Parathyroid adenoma (tissue), 2 donors: ENCODE results near the gene KLHL3.

Experiments
- H2AFZ ChIP-seq: fragments of 300-600 bp; sonication (generic); one replicate; pipeline ENCODE4 v1.7.0; 2017; ENCODE audit warnings: antibody characterized with exemption, mild to moderate bottlenecking
- H3K27ac ChIP-seq: fragments of 300-600 bp; sonication (generic); one replicate; pipeline ENCODE4 v1.7.0; 2017
- H3K27me3 ChIP-seq: fragments of 300-600 bp; sonication (generic); one replicate; pipeline ENCODE4 v1.7.0; 2017; ENCODE audit warnings: low read length; ENCODE audit not compliant: control insufficient read depth, insufficient read depth
- H3K36me3 ChIP-seq: fragments of 300-600 bp; sonication (generic); one replicate; pipeline ENCODE4 v1.7.0; 2017; ENCODE audit warnings: low read length; ENCODE audit not compliant: control insufficient read depth, insufficient read depth
- H3K4me1 ChIP-seq: fragments of 300-600 bp; sonication (generic); one replicate; pipeline ENCODE4 v1.7.0; 2017; ENCODE audit warnings: control low read depth
- H3K4me2 ChIP-seq: fragments of 300-600 bp; sonication (generic); one replicate; pipeline ENCODE4 v1.7.0; 2017; ENCODE audit warnings: low read length
- H3K4me3 ChIP-seq: fragments of 300-600 bp; sonication (generic); one replicate; pipeline ENCODE4 v1.7.0; 2017; ENCODE audit warnings: low read depth, low read length
- H3K79me2 ChIP-seq: fragments of 300-600 bp; sonication (generic); one replicate; pipeline ENCODE4 v1.7.0; 2017; ENCODE audit warnings: control low read depth
- H3K9ac ChIP-seq: fragments of 300-600 bp; sonication (generic); one replicate; pipeline ENCODE4 v1.7.0; 2017; ENCODE audit warnings: mild to moderate bottlenecking
- H3K9me3 ChIP-seq: fragments of 300-600 bp; sonication (generic); one replicate; pipeline ENCODE4 v1.7.0; 2017; ENCODE audit warnings: low read length; ENCODE audit not compliant: control insufficient read depth
- CTCF ChIP-seq: fragments of 300-600 bp; sonication (generic); IDR thresholded peaks from one replicate; pipeline ENCODE4 v1.7.0; 2017; ENCODE audit warnings: antibody characterized with exemption, mild to moderate bottlenecking
- donor health status: primary hyperparathyroidism.

Gene KLHL3

GRCh38 chr5:137589185-137589584, 146.7 kb downstream of the KLHL3 start:
- H2AFZ ChIP-seq = no peak overlapping the region
- H3K27me3 ChIP-seq = no peaks in the 10 kb centered on the region
- no peak overlapping the region for H3K9ac ChIP-seq
- H3K4me1 ChIP-seq = no peaks in the 10 kb centered on the region
- H3K4me3 ChIP-seq = no peak overlapping the region
- no peak overlapping the region for H3K4me2 ChIP-seq
- H3K36me3 ChIP-seq = no peaks in the 10 kb centered on the region
- H3K9me3 ChIP-seq = no peaks in the 10 kb centered on the region
- H3K79me2 ChIP-seq = no peaks in the 10 kb centered on the region
- H3K27ac ChIP-seq = no peak overlapping the region
- TF ChIP-seq CTCF = no peak

- no peaks in the 10 kb centered on the region for H3K36me3 ChIP-seq
- no peak overlapping the region for H3K4me2 ChIP-seq
- no peak overlapping the region for H3K27ac ChIP-seq
- H3K9ac ChIP-seq = no peak overlapping the region
- no peak overlapping the region for H3K4me3 ChIP-seq
- TF ChIP-seq CTCF = no peak
- no peaks in the 10 kb centered on the region for H3K9me3 ChIP-seq
- H2AFZ ChIP-seq = no peak overlapping the region
- no peaks in the 10 kb centered on the region for H3K4me1 ChIP-seq
- H3K27me3 ChIP-seq = no peaks in the 10 kb centered on the region
- H3K79me2 ChIP-seq = no peaks in the 10 kb centered on the region
Observed at GRCh38 chr5:137587919-137588318, 148.0 kb downstream of the KLHL3 start.

- H3K4me3 ChIP-seq = no peak overlapping the region
- TF ChIP-seq CTCF = no peak
- no peaks in the 10 kb centered on the region for H3K4me1 ChIP-seq
- no peaks in the 10 kb centered on the region for H3K27me3 ChIP-seq
- H3K79me2 ChIP-seq = no peaks in the 10 kb centered on the region
- H2AFZ ChIP-seq = no peak overlapping the region
- H3K9me3 ChIP-seq = no peaks in the 10 kb centered on the region
- no peaks in the 10 kb centered on the region for H3K36me3 ChIP-seq
- H3K4me2 ChIP-seq = no peak overlapping the region
- no peak overlapping the region for H3K27ac ChIP-seq
- H3K9ac ChIP-seq = no peak overlapping the region
Observed at GRCh38 chr5:137584262-137584661, 151.6 kb downstream of the KLHL3 start.

- no peaks in the 10 kb centered on the region for H3K4me1 ChIP-seq
- H3K27ac ChIP-seq = no peak overlapping the region
- H3K4me2 ChIP-seq = no peak overlapping the region
- no peaks in the 10 kb centered on the region for H3K79me2 ChIP-seq
- H3K4me3 ChIP-seq = no peak overlapping the region
- no peaks in the 10 kb centered on the region for H3K27me3 ChIP-seq
- no peaks in the 10 kb centered on the region for H3K36me3 ChIP-seq
- no peak for TF ChIP-seq CTCF
- H3K9me3 ChIP-seq = no peaks in the 10 kb centered on the region
- H3K9ac ChIP-seq = no peak overlapping the region
- H2AFZ ChIP-seq = no peak overlapping the region
Observed at GRCh38 chr5:137583129-137583528, 152.8 kb downstream of the KLHL3 start.

- H3K4me2 ChIP-seq = no peak overlapping the region
- no peaks in the 10 kb centered on the region for H3K27me3 ChIP-seq
- TF ChIP-seq CTCF = no peak
- H3K27ac ChIP-seq = no peak overlapping the region
- no peak overlapping the region for H3K4me3 ChIP-seq
- no peak overlapping the region for H3K9ac ChIP-seq
- no peaks in the 10 kb centered on the region for H3K9me3 ChIP-seq
- no peaks in the 10 kb centered on the region for H3K4me1 ChIP-seq
- no peak overlapping the region for H2AFZ ChIP-seq
- H3K79me2 ChIP-seq = no peaks in the 10 kb centered on the region
- no peaks in the 10 kb centered on the region for H3K36me3 ChIP-seq
Observed at GRCh38 chr5:137582218-137582617, 153.7 kb downstream of the KLHL3 start.
